Neural cell (in vitro differentiated cells): ENCODE measurements around the gene TUBG1.

Experiments
- CTCF ChIP-seq: fragments of 450-650 bp; IDR thresholded peaks from 2 replicates; pipeline ENCODE4 v1.5.1; 2014; ENCODE audit warnings: antibody characterized with exemption, mild to moderate bottlenecking, moderate library complexity; ENCODE audit not compliant: poor library complexity, severe bottlenecking
- EP300 ChIP-seq: fragments of 450-650 bp; conservative IDR thresholded peaks from 2 replicates; pipeline ENCODE4 v1.6.1; 2014; ENCODE audit warnings: antibody characterized with exemption, mild to moderate bottlenecking, moderate library complexity; ENCODE audit not compliant: poor library complexity, severe bottlenecking
- EZH2 ChIP-seq: fragments of 200-600, 300-800 bp; shearing (Covaris generic), sonication (generic); IDR thresholded peaks from 2 replicates; pipeline ENCODE4 v1.6.1; 2014; ENCODE audit warnings: antibody characterized with exemption, low read length, borderline replicate concordance, mild to moderate bottlenecking; ENCODE audit not compliant: insufficient read depth, poor library complexity, severe bottlenecking
- MXI1 ChIP-seq: fragments of 450-650 bp; conservative IDR thresholded peaks from 2 replicates; pipeline ENCODE4 v1.6.1; 2014; ENCODE audit warnings: antibody characterized with exemption, mild to moderate bottlenecking; ENCODE audit not compliant: poor library complexity, severe bottlenecking
- POLR2AphosphoS5 ChIP-seq: IDR thresholded peaks from 2 replicates; pipeline ENCODE4 v1.6.1; 2012
- RAD21 ChIP-seq: fragments of 450-650 bp; conservative IDR thresholded peaks from 2 replicates; pipeline ENCODE4 v1.6.1; 2014; ENCODE audit warnings: antibody characterized with exemption, mild to moderate bottlenecking, moderate library complexity
- REST ChIP-seq: IDR thresholded peaks from 2 replicates; pipeline ENCODE4 v1.6.1; 2012; ENCODE audit warnings: borderline replicate concordance
- SMC3 ChIP-seq: fragments of 450-650 bp; conservative IDR thresholded peaks from 2 replicates; pipeline ENCODE4 v1.6.1; 2014; ENCODE audit warnings: antibody characterized with exemption, mild to moderate bottlenecking, moderate library complexity; ENCODE audit not compliant: poor library complexity

- no peak for TF ChIP-seq REST
- no peak for TF ChIP-seq MXI1
- TF ChIP-seq CTCF: no peak
- TF ChIP-seq EP300: no peak
- TF ChIP-seq EZH2: no peak
- TF ChIP-seq POLR2AphosphoS5: no peak
- no peak for TF ChIP-seq RAD21
- no peak for TF ChIP-seq SMC3
Observed at GRCh38 chr17:42591411-42591810, 18.1 kb upstream of the TUBG1 start.
